GM12874 (cell line): ENCODE results near the gene SSTR1.

Source experiments
- CTCF ChIP-seq: IDR thresholded peaks from 2 replicates; pipeline ENCODE4 v1.5.1; 2011; ENCODE audit warnings: low read depth, mild to moderate bottlenecking, control low read depth, low read length, moderate library complexity; ENCODE audit not compliant: insufficient read depth

SSTR1 gene

GRCh38 chr14:38198425-38198824, 9.3 kb upstream of the SSTR1 start:
- TF ChIP-seq CTCF = no peak

DNA sequence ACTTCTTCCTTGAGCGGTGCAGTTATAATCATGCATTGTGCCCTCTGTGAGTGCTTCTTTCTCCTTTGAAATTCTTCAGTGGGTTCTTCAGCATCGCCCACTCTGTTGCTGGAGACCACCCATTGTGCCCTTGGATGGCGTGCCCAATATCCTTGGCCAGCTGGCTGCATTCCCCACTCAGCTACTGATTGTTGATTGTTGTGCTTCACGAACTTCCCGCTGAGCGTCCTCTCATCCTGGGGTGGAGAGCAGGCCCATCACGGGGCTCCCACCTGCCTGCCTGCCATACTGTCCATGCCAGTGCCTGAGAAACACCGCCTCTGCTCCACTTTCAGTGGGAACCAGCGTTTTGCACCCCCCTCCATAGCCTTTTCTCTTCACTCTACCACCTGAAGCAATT, 8.6 kb upstream of the SSTR1 start:
- TF ChIP-seq CTCF = no peak

DNA sequence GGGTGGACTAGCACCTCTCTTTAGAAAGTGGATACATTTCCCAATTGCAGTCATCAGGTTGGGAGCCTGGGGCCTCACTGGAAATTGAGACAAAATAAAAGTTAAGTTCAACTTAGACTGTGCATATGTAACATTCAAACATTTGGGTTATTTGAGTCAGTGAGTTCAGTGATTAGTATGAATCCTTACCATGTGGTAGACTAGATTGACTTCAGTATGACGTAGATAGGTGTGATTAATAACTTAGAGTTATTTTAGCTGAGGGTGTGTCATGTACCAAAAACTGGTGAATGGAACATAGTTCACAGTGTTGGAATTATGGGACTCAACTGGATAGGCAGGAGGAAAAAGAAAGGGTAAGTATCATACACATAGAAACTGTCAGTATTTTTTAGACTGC, 8.0 kb upstream of the SSTR1 start:
- TF ChIP-seq CTCF = no peak

DNA sequence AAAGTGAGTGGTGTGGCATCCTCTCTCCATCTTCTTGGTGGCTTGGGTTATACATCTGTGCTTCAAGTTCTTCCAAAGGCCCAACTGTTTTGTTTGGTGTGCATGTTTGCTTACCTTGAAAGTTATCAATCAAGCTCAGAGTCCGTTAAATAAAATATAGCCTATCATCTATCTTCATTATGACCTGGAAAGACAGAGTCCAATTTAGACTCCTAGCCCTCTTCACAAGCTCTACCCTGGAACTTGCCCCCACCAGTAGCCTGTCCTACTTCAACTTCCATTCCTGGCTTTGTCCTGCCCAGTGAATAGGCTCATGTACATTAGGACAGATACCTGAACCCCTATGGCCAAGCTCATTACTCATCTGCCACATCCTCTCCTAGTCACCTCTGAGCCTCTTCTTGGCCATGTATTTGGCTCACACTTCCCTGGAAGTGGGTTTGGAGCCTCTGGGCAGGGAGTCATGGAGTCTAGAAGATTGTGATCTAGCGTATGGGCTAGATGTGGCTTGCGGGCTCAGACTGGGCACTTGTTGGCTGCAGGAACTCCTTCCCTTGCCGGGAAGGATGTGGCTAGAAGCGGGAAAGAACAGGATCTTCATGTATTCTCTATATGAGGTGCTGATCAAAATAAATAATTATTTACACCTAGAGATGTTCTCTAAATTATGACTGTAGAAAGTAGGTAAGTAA, 6.4 kb upstream of the SSTR1 start:
- TF ChIP-seq CTCF = no peak

GRCh38 chr14:38202444-38203191, 5.1 kb upstream of the SSTR1 start:
- no peak for TF ChIP-seq CTCF

DNA sequence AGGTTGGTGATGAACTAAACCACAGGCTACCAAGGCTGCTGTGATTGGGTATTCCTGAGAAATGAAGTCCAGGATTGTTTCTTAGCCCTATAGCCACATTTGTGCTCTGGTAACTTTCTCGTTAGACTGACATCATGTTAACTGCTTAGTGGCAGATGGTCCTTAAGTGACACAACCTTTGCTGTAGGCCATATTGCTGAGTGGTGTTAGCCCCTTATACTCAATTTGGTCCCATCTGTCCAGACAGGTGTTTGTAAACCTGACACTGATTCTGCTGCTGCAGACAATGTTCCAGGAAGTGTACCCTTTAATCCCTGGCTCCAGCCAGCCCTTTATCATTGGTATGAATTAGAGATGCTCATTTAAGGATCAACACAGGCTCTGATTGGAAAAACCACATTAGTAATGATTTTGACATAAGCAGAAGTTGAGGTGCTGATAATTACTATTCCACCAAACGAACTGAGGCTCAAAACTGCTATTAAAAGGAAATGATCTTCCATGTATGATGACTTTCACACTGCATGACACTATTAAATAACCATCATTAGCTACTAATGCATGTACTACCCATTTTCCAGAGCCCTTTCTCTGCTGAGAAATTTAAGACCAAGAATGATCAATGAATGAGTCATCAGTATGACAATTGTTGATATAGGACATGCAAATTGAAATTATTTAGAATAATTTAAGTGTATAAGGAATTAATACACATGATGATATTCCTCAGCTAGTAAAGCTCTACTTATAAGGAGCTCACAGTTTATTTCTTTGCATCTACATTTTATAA, 3.6 kb upstream of the SSTR1 start:
- no peak for TF ChIP-seq CTCF

DNA sequence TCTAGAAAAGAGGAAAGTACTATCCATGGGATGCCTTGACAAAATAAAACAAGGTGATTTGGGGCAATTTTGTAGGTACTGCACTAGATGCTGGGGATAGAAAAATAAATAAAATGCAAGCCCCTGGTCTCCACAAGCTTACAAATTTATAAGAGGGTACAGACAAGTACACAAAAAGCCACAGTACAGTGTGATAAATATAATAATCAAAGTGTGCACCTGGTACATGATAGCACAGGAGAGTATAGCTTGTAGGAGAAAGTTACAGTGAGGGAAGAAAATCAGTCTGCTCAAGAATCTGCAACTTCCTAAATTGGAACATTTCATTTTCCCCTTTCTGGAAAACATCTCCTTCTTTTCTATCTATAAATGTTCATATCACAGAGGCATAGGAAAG, 3.0 kb upstream of the SSTR1 start:
- TF ChIP-seq CTCF = no peak
